GM23338 (cell line): ENCODE results near the gene TSC22D1. TPM values are rescaled to one million over a fixed set of nuclear protein-coding genes. Genes with fewer than 3 reads are reported as not detected.

Source experiments
- ATAC-seq: fragments of 200-7000 bp; cut with Tn5 transposase; 3 replicates; pipeline ENCODE4 v1.9.1; 2020
- DNase-seq: peaks from one replicate; pipeline ENCODE4 v3.0.0-alpha.2; 2015; ENCODE audit warnings: low spot score
- H2AFZ ChIP-seq: fragments of 200-600 bp; sonication (generic); 2 replicates; pipeline ENCODE4 v1.8.0; 2016; ENCODE audit warnings: antibody characterized with exemption, mild to moderate bottlenecking, moderate library complexity
- H3F3A ChIP-seq: fragments of 200-600 bp; sonication (generic); replicated peaks from 2 replicates; pipeline ENCODE4 v1.8.0; 2017; ENCODE audit warnings: antibody characterized with exemption, mixed run types, low read depth
- H3K27ac ChIP-seq: fragments of 200-600 bp; sonication (generic); 2 replicates; pipeline ENCODE4 v1.6.1; 2016; ENCODE audit warnings: low read depth
- H3K27me3 ChIP-seq: fragments of 200-600 bp; sonication (generic); 2 replicates; pipeline ENCODE4 v1.8.0; 2016; ENCODE audit warnings: mild to moderate bottlenecking, mixed run types, moderate library complexity; ENCODE audit not compliant: insufficient read depth
- H3K36me3 ChIP-seq: fragments of 200-600 bp; sonication (generic); 2 replicates; pipeline ENCODE4 v1.8.0; 2016; ENCODE audit warnings: mild to moderate bottlenecking; ENCODE audit not compliant: insufficient read depth
- H3K4me1 ChIP-seq: fragments of 200-600 bp; sonication (generic); 2 replicates; pipeline ENCODE4 v1.8.0; 2016; ENCODE audit warnings: mild to moderate bottlenecking, moderate library complexity; ENCODE audit not compliant: insufficient read depth
- H3K4me2 ChIP-seq: fragments of 200-600 bp; sonication (generic); 2 replicates; pipeline ENCODE4 v1.7.1; 2017; ENCODE audit warnings: mixed run types
- H3K4me3 ChIP-seq: fragments of 200-600 bp; sonication (generic); 2 replicates; pipeline ENCODE4 v1.6.1; 2016; ENCODE audit warnings: mixed run types
- H3K79me2 ChIP-seq: fragments of 200-600 bp; sonication (generic); replicated peaks from 2 replicates; pipeline ENCODE4 v1.8.0; 2017; ENCODE audit warnings: mild to moderate bottlenecking; ENCODE audit not compliant: insufficient read depth
- H3K9me2 ChIP-seq: fragments of 200-600 bp; sonication (generic); 2 replicates; pipeline ENCODE4 v1.8.0; 2017; ENCODE audit not compliant: insufficient read depth
- H4K20me1 ChIP-seq: fragments of 200-600 bp; sonication (generic); replicated peaks from 2 replicates; pipeline ENCODE4 v1.8.0; 2017; ENCODE audit warnings: mild to moderate bottlenecking; ENCODE audit not compliant: insufficient read depth
- H3K27ac Mint-ChIP-seq: 2 replicates; pipeline ENCODE4 v1.8.0; 2020; ENCODE audit warnings: inconsistent platforms, mild to moderate bottlenecking, moderate library complexity, mixed read lengths
- H3K27me3 Mint-ChIP-seq: 3 replicates; pipeline ENCODE4 v1.8.0; 2022; ENCODE audit warnings: low read depth, mild to moderate bottlenecking, moderate library complexity, mixed read lengths, inconsistent platforms; ENCODE audit not compliant: insufficient read depth, poor library complexity
- H3K36me3 Mint-ChIP-seq: 3 replicates; pipeline ENCODE4 v1.8.0; 2021; ENCODE audit warnings: low read depth, mild to moderate bottlenecking, inconsistent platforms, moderate library complexity, mixed read lengths
- H3K4me1 Mint-ChIP-seq: 3 replicates; pipeline ENCODE4 v1.8.0; 2020; ENCODE audit warnings: mild to moderate bottlenecking, inconsistent platforms, mixed read lengths
- H3K4me3 Mint-ChIP-seq: 3 replicates; pipeline ENCODE4 v1.8.0; 2021; ENCODE audit warnings: moderate library complexity, mild to moderate bottlenecking, inconsistent platforms, mixed read lengths
- H3K9me3 Mint-ChIP-seq: 3 replicates; pipeline ENCODE4 v1.8.0; 2020; ENCODE audit warnings: moderate library complexity, mild to moderate bottlenecking, inconsistent platforms, mixed read lengths
- CREB1 ChIP-seq: fragments of 250-450 bp; sonication (Bioruptor Pico); IDR thresholded peaks from 2 replicates; pipeline ENCODE4 v1.5.0; 2020; ENCODE audit warnings: low read depth, mild to moderate bottlenecking, moderate library complexity
- EZH2 ChIP-seq: fragments of 200-600 bp; sonication (generic); IDR thresholded peaks from one replicate; pipeline ENCODE4 v1.8.0; 2017; ENCODE audit warnings: antibody characterized with exemption, mild to moderate bottlenecking, low read depth; ENCODE audit not compliant: unreplicated experiment
- EZH2phosphoT487 ChIP-seq: fragments of 200-600 bp; sonication (generic); IDR thresholded peaks from one replicate; pipeline ENCODE4 v1.8.1; 2018; ENCODE audit warnings: antibody characterized with exemption; ENCODE audit not compliant: unreplicated experiment
- JUNB ChIP-seq: IDR thresholded peaks from one replicate; pipeline ENCODE4 v1.6.1; 2016; ENCODE audit warnings: antibody characterized with exemption; ENCODE audit not compliant: unreplicated experiment
- NANOG ChIP-seq: IDR thresholded peaks from 2 replicates; pipeline ENCODE4 v1.6.1; 2016; ENCODE audit warnings: antibody characterized with exemption, borderline replicate concordance
- POLR2AphosphoS5 ChIP-seq: IDR thresholded peaks from 2 replicates; pipeline ENCODE4 v1.6.1; 2016; ENCODE audit warnings: antibody characterized with exemption, low read depth
- STAT1 ChIP-seq: IDR thresholded peaks from one replicate; pipeline ENCODE4 v1.6.1; 2016; ENCODE audit warnings: antibody characterized with exemption; ENCODE audit not compliant: unreplicated experiment
- ZNF114 ChIP-seq: fragments of 250-450 bp; sonication (Bioruptor Pico); IDR thresholded peaks from 2 replicates; pipeline ENCODE4 v1.5.0; 2020; ENCODE audit warnings: mild to moderate bottlenecking, moderate library complexity
- ZNF331 ChIP-seq: fragments of 250-450 bp; sonication (Bioruptor Pico); IDR thresholded peaks from 2 replicates; pipeline ENCODE4 v1.5.0; 2020; ENCODE audit warnings: low read depth, mild to moderate bottlenecking, moderate library complexity
- polyA plus RNA-seq: library from polyadenylated mRNA; unstranded; fragments of >200 nt; fragmentation: Nextera tagmentation; extraction: Ambion mirVana; gene quantifications from 2 replicates; pipeline ENCODE4 v1.2.1, GENCODE V29; 2016
- total RNA-seq: library from RNA; depleted of rRNA; stranded (reverse); fragments of >200 nt; shearing (Covaris generic); gene quantifications from 2 replicates; pipeline ENCODE4 v1.2.3, GENCODE V29; 2014
- TF ChIP-seq, protein P1 (sequence below): IDR thresholded peaks from 2 replicates; pipeline ENCODE4 v1.6.1; 2016; ENCODE audit warnings: antibody characterized with exemption
- TF ChIP-seq, protein P2 (sequence below): IDR thresholded peaks from one replicate; pipeline ENCODE4 v1.6.1; 2018; ENCODE audit warnings: antibody characterized with exemption; ENCODE audit not compliant: unreplicated experiment
- TF ChIP-seq, protein P3 (sequence below): fragments of 250-450 bp; sonication (Bioruptor Pico); IDR thresholded peaks from 2 replicates; pipeline ENCODE4 v1.5.0; 2020; ENCODE audit warnings: mild to moderate bottlenecking, moderate library complexity

TSC22D1 gene
- total and polyA plus RNA-seq, 2 experiments from 2014 or later = 58.5 to 114 TPM

DNA sequence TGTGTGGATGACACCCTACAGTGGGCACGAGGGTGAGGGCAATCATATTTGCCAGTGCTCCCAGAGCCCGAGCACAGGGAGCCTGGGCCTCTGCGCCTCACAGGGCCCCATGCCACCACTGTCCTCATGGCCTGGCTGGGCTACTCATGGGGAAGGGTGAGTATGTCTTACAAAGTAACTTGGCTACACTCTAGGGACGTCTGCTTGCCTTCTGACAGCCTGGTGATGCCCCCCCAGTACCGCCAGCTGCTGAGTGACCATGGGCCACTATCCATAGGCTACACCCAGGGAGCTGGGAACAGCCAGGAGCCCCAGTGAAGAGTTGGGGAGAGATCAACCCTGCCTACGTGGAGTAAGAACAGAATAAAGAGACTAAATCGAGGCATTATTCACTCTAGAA is 123.7 kb downstream of the TSC22D1 start (continued):
- TF ChIP-seq, protein P1, sequence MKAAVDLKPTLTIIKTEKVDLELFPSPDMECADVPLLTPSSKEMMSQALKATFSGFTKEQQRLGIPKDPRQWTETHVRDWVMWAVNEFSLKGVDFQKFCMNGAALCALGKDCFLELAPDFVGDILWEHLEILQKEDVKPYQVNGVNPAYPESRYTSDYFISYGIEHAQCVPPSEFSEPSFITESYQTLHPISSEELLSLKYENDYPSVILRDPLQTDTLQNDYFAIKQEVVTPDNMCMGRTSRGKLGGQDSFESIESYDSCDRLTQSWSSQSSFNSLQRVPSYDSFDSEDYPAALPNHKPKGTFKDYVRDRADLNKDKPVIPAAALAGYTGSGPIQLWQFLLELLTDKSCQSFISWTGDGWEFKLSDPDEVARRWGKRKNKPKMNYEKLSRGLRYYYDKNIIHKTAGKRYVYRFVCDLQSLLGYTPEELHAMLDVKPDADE = no peak
- TF ChIP-seq EZH2 (no peak), NANOG (no peak), JUNB (no peak), EZH2phosphoT487 (no peak), STAT1 (no peak), ZNF114 (CRISPR knock-in tag) (no peak)
- TF ChIP-seq, protein P2, sequence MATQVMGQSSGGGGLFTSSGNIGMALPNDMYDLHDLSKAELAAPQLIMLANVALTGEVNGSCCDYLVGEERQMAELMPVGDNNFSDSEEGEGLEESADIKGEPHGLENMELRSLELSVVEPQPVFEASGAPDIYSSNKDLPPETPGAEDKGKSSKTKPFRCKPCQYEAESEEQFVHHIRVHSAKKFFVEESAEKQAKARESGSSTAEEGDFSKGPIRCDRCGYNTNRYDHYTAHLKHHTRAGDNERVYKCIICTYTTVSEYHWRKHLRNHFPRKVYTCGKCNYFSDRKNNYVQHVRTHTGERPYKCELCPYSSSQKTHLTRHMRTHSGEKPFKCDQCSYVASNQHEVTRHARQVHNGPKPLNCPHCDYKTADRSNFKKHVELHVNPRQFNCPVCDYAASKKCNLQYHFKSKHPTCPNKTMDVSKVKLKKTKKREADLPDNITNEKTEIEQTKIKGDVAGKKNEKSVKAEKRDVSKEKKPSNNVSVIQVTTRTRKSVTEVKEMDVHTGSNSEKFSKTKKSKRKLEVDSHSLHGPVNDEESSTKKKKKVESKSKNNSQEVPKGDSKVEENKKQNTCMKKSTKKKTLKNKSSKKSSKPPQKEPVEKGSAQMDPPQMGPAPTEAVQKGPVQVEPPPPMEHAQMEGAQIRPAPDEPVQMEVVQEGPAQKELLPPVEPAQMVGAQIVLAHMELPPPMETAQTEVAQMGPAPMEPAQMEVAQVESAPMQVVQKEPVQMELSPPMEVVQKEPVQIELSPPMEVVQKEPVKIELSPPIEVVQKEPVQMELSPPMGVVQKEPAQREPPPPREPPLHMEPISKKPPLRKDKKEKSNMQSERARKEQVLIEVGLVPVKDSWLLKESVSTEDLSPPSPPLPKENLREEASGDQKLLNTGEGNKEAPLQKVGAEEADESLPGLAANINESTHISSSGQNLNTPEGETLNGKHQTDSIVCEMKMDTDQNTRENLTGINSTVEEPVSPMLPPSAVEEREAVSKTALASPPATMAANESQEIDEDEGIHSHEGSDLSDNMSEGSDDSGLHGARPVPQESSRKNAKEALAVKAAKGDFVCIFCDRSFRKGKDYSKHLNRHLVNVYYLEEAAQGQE = no peak

DNA sequence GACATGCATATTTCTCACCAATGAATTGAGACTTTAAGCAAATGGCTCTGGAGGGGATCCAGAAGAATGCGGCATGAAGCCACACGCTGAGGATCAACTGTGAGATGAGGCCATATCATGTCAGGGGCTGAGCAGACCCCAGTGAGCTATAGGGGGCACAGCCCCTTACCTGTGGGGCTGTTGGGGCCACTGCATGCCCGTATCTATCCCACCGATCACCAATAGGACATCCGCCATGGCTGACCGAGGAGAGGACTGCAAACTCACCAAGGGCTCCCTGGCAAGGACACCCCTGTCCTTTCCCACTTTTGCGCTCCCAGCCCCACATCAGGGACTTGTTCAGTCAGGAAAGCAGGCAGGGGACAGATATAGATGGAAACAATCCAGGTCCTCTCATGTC is 124.5 kb downstream of the TSC22D1 start:
- no peaks in the 10 kb centered on the region for H3K27me3 ChIP-seq
- no peaks in the 10 kb centered on the region for H3F3A ChIP-seq
- peaks cover 12% of the 10 kb centered on the region for H3K36me3 Mint-ChIP-seq
- peaks cover 8% of the 10 kb centered on the region; the same call in 2 of the 3 replicates for H3K9me3 Mint-ChIP-seq
- ATAC-seq (no peak), DNase-seq (no peak)
- no peak overlapping the region; the same call in 1 of the 2 replicates for H3K27ac Mint-ChIP-seq
- no peaks in the 10 kb centered on the region for H3K4me1 ChIP-seq
- H3K36me3 ChIP-seq = 0 out of 2 replicates have a peak, but pooled peaks cover 3% of the 10 kb centered on the region
- H3K4me3 ChIP-seq = no peak overlapping the region
- H3K9me2 ChIP-seq = no peaks in the 10 kb centered on the region
- H3K4me1 Mint-ChIP-seq = peaks cover 25% of the 10 kb centered on the region
- peaks cover 5% of the 10 kb centered on the region for H3K27me3 Mint-ChIP-seq
- H3K79me2 ChIP-seq = peaks cover 27% of the 10 kb centered on the region
- H2AFZ ChIP-seq = no peak overlapping the region
- no peak overlapping the region for H3K4me2 ChIP-seq
- H4K20me1 ChIP-seq = no peaks in the 10 kb centered on the region
- H3K27ac ChIP-seq = no peak overlapping the region
- no peak overlapping the region for H3K4me3 Mint-ChIP-seq
- TF ChIP-seq, protein P3, sequence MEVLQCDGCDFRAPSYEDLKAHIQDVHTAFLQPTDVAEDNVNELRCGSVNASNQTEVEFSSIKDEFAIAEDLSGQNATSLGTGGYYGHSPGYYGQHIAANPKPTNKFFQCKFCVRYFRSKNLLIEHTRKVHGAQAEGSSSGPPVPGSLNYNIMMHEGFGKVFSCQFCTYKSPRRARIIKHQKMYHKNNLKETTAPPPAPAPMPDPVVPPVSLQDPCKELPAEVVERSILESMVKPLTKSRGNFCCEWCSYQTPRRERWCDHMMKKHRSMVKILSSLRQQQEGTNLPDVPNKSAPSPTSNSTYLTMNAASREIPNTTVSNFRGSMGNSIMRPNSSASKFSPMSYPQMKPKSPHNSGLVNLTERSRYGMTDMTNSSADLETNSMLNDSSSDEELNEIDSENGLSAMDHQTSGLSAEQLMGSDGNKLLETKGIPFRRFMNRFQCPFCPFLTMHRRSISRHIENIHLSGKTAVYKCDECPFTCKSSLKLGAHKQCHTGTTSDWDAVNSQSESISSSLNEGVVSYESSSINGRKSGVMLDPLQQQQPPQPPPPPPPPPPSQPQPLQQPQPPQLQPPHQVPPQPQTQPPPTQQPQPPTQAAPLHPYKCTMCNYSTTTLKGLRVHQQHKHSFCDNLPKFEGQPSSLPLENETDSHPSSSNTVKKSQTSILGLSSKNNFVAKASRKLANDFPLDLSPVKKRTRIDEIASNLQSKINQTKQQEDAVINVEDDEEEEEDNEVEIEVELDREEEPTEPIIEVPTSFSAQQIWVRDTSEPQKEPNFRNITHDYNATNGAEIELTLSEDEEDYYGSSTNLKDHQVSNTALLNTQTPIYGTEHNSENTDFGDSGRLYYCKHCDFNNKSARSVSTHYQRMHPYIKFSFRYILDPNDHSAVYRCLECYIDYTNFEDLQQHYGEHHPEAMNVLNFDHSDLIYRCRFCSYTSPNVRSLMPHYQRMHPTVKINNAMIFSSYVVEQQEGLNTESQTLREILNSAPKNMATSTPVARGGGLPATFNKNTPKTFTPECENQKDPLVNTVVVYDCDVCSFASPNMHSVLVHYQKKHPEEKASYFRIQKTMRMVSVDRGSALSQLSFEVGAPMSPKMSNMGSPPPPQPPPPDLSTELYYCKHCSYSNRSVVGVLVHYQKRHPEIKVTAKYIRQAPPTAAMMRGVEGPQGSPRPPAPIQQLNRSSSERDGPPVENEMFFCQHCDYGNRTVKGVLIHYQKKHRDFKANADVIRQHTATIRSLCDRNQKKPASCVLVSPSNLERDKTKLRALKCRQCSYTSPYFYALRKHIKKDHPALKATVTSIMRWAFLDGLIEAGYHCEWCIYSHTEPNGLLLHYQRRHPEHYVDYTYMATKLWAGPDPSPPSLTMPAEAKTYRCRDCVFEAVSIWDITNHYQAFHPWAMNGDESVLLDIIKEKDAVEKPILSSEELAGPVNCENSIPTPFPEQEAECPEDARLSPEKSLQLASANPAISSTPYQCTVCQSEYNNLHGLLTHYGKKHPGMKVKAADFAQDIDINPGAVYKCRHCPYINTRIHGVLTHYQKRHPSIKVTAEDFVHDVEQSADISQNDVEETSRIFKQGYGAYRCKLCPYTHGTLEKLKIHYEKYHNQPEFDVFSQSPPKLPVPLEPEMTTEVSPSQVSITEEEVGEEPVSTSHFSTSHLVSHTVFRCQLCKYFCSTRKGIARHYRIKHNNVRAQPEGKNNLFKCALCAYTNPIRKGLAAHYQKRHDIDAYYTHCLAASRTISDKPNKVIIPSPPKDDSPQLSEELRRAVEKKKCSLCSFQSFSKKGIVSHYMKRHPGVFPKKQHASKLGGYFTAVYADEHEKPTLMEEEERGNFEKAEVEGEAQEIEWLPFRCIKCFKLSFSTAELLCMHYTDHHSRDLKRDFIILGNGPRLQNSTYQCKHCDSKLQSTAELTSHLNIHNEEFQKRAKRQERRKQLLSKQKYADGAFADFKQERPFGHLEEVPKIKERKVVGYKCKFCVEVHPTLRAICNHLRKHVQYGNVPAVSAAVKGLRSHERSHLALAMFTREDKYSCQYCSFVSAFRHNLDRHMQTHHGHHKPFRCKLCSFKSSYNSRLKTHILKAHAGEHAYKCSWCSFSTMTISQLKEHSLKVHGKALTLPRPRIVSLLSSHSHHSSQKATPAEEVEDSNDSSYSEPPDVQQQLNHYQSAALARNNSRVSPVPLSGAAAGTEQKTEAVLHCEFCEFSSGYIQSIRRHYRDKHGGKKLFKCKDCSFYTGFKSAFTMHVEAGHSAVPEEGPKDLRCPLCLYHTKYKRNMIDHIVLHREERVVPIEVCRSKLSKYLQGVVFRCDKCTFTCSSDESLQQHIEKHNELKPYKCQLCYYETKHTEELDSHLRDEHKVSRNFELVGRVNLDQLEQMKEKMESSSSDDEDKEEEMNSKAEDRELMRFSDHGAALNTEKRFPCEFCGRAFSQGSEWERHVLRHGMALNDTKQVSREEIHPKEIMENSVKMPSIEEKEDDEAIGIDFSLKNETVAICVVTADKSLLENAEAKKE = no peak
- TF ChIP-seq, protein P1 = no peak
- TF ChIP-seq EZH2phosphoT487 (no peak), CREB1 (no peak), NANOG (no peak), ZNF114 (CRISPR knock-in tag) (no peak), ZNF331 (no peak), POLR2AphosphoS5 (no peak), STAT1 (no peak), EZH2 (no peak), JUNB (no peak)
